RKO (cell line): ENCODE results near the gene LPCAT2.

Experiments
- DNase-seq: peaks from one replicate; pipeline ENCODE4 v3.0.0-alpha.2; 2016; ENCODE audit warnings: low spot score

LPCAT2 gene

GRCh38 chr16:55503726-55504550, 4.9 kb upstream of the LPCAT2 start:
- no peak for DNase-seq

- no peak for DNase-seq
Measured at GRCh38 chr16:55505333-55506015, 3.4 kb upstream of the LPCAT2 start.

- DNase-seq, result no peak
Measured at GRCh38 chr16:55506083-55506482, 2.8 kb upstream of the LPCAT2 start.

GRCh38 chr16:55506708-55507107, 2.2 kb upstream of the LPCAT2 start:
- no peak for DNase-seq

- no peak for DNase-seq
Measured at GRCh38 chr16:55508271-55508921, 476 bp upstream of the LPCAT2 start.

- DNase-seq, result no peak
Measured at GRCh38 chr16:55510185-55510805, 1.4 kb downstream of the LPCAT2 start.

GRCh38 chr16:55512941-55513340, 4.1 kb downstream of the LPCAT2 start:
- no peak for DNase-seq

- no peak for DNase-seq
Measured at GRCh38 chr16:55513616-55514015, 4.7 kb downstream of the LPCAT2 start.

- DNase-seq, result no peak
Measured at GRCh38 chr16:55515111-55515510, 6.2 kb downstream of the LPCAT2 start.

- DNase-seq, result no peak
Measured at GRCh38 chr16:55521792-55522191, 12.9 kb downstream of the LPCAT2 start.

GRCh38 chr16:55526441-55526840, 17.6 kb downstream of the LPCAT2 start:
- no peak for DNase-seq

GRCh38 chr16:55527885-55528284, 19.0 kb downstream of the LPCAT2 start:
- no peak for DNase-seq

GRCh38 chr16:55529018-55529417, 20.1 kb downstream of the LPCAT2 start:
- no peak for DNase-seq

GRCh38 chr16:55530316-55530856, 21.5 kb downstream of the LPCAT2 start:
- DNase-seq, result no peak

GRCh38 chr16:55532227-55532626, 23.4 kb downstream of the LPCAT2 start:
- no peak for DNase-seq

GRCh38 chr16:55534756-55535155, 25.9 kb downstream of the LPCAT2 start:
- DNase-seq, result no peak

- no peak for DNase-seq
Measured at GRCh38 chr16:55539049-55539448, 30.2 kb downstream of the LPCAT2 start.

- DNase-seq, result no peak
Measured at GRCh38 chr16:55539488-55539887, 30.6 kb downstream of the LPCAT2 start.

GRCh38 chr16:55540221-55540620, 31.3 kb downstream of the LPCAT2 start:
- DNase-seq, result no peak

- DNase-seq, result peak; percentile 63
Measured at GRCh38 chr16:55542459-55543082, 33.7 kb downstream of the LPCAT2 start.

GRCh38 chr16:55543472-55543871, 34.6 kb downstream of the LPCAT2 start:
- DNase-seq, result peak; percentile 39

- DNase-seq, result peak; percentile 16
Measured at GRCh38 chr16:55552621-55553020, 43.7 kb downstream of the LPCAT2 start.
